ENCODE results near the gene AMDHD2. TPM values are rescaled to one million over a fixed set of nuclear protein-coding genes. Genes with fewer than 3 reads are reported as not detected.

AMDHD2 gene
- total and polyA plus RNA-seq, 2 of the 13 experiments (the other 11 are each of a cell fraction or from before 2014, with no cell fraction given) = 33.5 to 39.1 TPM

- BruUV-seq (replicated peaks) = no TSS peak
- H3K27me3 ChIP-seq (ENCODE audit: control insufficient read depth in 1 of 2, insufficient read depth in 2 of 2, low read length in 2 of 2) = no peaks in the 10 kb centered on the region; a peak in 1 of 5 replicates
- 3% methylated on average over 13 of the region's 122 CpGs for WGBS (ENCODE audit: low lambda C conversion rate)
- FAIRE-seq (peak; percentile 77), DNase-seq (ENCODE audit: low spot score) (peak; percentile 83), ATAC-seq (peak; percentile 78)
- peak within 1 kb of the TSS; percentile 93 for H3K9ac ChIP-seq (ENCODE audit: insufficient read depth, low read depth, low read length)
- POLR2A ChIA-PET = interaction anchor here (0.7 to 4.2 kb wide), 12 partner anchors 11 to 358 kb away, joined by 3 to 42 read pairs (median 4); partner anchors contain the start of genes CEMP1, ECI1, PDPK1 and PGP
- in situ Hi-C loops (cut with HindIII; ENCODE audit: extremely low pct_ligation_motif_present, low pct_unique_long_range_greater_than_20kb) = no loop called here
- peaks cover 0 to 4% of the 10 kb centered on the region in 2 experiments; a peak in 1 of 5 replicates for H3K36me3 ChIP-seq (replicated peaks in 1 of 2; ENCODE audit: control insufficient read depth in 1 of 2, insufficient read depth in 2 of 2, low read length in 2 of 2)
- H3K4me3 ChIP-seq (replicated peaks in 1 of 3; ENCODE audit: insufficient read depth in 1 of 3, low read depth in 2 of 3, low read length in 3 of 3) = peak within 1 kb of the TSS; percentile 89 to 97 (median 94)
- CTCF ChIA-PET (ENCODE audit: low intra/inter-chr PET ratio, low total read pairs) = interaction anchor here (1.3 kb wide), 1 partner anchor 11 kb away, joined by 3 read pairs; no protein-coding TSS in a partner anchor
- peak within 1 kb of the TSS; percentile 84 for H3K4me2 ChIP-seq (ENCODE audit: low read depth, low read length)
- H3K4me1 ChIP-seq (ENCODE audit: insufficient read depth, low read length) = peaks cover 57% of the 10 kb centered on the region
- H3K9me3 ChIP-seq (ENCODE audit: low read length) = no peaks in the 10 kb centered on the region
- intact Hi-C loops (cut with micrococcal nuclease; ENCODE audit: unreplicated experiment) = no loop called here
- no peak within 1 kb of the TSS for H2AFZ ChIP-seq (ENCODE audit: low read length)
- H3K27ac ChIP-seq (ENCODE audit: extremely low read length, insufficient read depth, low read length) = peak within 1 kb of the TSS; percentile 91
- peaks cover 42% of the 10 kb centered on the region for H4K20me1 ChIP-seq (ENCODE audit: insufficient read depth, low read length)
- H3K79me2 ChIP-seq (ENCODE audit: insufficient read depth, low read length) = peaks cover 42% of the 10 kb centered on the region
- no peak for TF ChIP-seq TEF (CRISPR knock-in tag; IDR thresholded peaks at IDR 0.05)
- peak; percentile 56; the same call in 1 of the 2 replicates for TF ChIP-seq SALL2 (CRISPR knock-in tag; IDR thresholded peaks at IDR 0.05)
- peak; percentile 19; the same call in 1 of the 2 replicates for TF ChIP-seq NCOR1 (IDR thresholded peaks at IDR 0.05; ENCODE audit: borderline replicate concordance, low read length)
- TF ChIP-seq TERF1 (CRISPR knock-in tag; IDR thresholded peaks at IDR 0.05) = no peak
- TF ChIP-seq GPN1 (CRISPR knock-in tag; IDR thresholded peaks at IDR 0.05; ENCODE audit: borderline replicate concordance) = no peak
- peak; percentile 43; the same call in 1 of the 2 replicates for TF ChIP-seq ZNF777 (CRISPR knock-in tag; IDR thresholded peaks at IDR 0.05)
- TF ChIP-seq POLR2A (IDR thresholded peaks at IDR 0.05; ENCODE audit: insufficient read depth in 1 of 2, low read depth in 2 of 2, low read length in 2 of 2) = peak; percentile 82 to 86
- TF ChIP-seq ZBTB49 (CRISPR knock-in tag; IDR thresholded peaks at IDR 0.05; ENCODE audit: borderline replicate concordance) = no peak
- TF ChIP-seq PREB (CRISPR knock-in tag; IDR thresholded peaks at IDR 0.05) = no peak
- peak; percentile 76 for TF ChIP-seq ZFY (CRISPR knock-in tag; IDR thresholded peaks at IDR 0.05)
- no peak for TF ChIP-seq REXO4 (CRISPR knock-in tag; IDR thresholded peaks at IDR 0.05; ENCODE audit: borderline replicate concordance)
- no peak for TF ChIP-seq NFE2L1 (CRISPR knock-in tag; IDR thresholded peaks at IDR 0.05; ENCODE audit: borderline replicate concordance)
- TF ChIP-seq RARA (CRISPR knock-in tag; IDR thresholded peaks at IDR 0.05) = peak; percentile 19; the same call in 1 of the 2 replicates
- no peak for TF ChIP-seq SNAI1 (CRISPR knock-in tag; IDR thresholded peaks at IDR 0.05; ENCODE audit: borderline replicate concordance)
- 0 out of 2 replicates have a peak, but pooled peaks have one; percentile 22 for TF ChIP-seq ZNF614 (CRISPR knock-in tag; IDR thresholded peaks at IDR 0.05; ENCODE audit: borderline replicate concordance)
Measured at GRCh38 chr16:2513405-2514332, 6.5 kb upstream of the AMDHD2 start, which contains the start of gene ATP6V0C. TSS of gene ATP6V0C (plus strand) at chr16:2513952. CDS start at chr16:2514104, 152 bp downstream.
